Ishikawa (cell line): ENCODE results near the gene TAGLN.

Experiments used
- CEBPB ChIP-seq: IDR thresholded peaks from 2 replicates; pipeline ENCODE4 v1.6.1; 2012
- MAX ChIP-seq: IDR thresholded peaks from 2 replicates; pipeline ENCODE4 v1.6.1; 2012
- REST ChIP-seq: IDR thresholded peaks from 2 replicates; pipeline ENCODE4 v1.6.1; 2012; ENCODE audit warnings: low read depth, mild to moderate bottlenecking
- TCF12 ChIP-seq: IDR thresholded peaks from 2 replicates; pipeline ENCODE4 v1.6.1; 2012; ENCODE audit warnings: low read depth
- USF1 ChIP-seq: IDR thresholded peaks from 2 replicates; pipeline ENCODE4 v1.6.1; 2012
- ZBTB7A ChIP-seq: IDR thresholded peaks from 2 replicates; pipeline ENCODE4 v1.6.1; 2012; ENCODE audit warnings: low read depth

GRCh38 chr11:117203069-117203407, 3.9 kb downstream of the TAGLN start:
- TF ChIP-seq MAX (no peak), REST (no peak), TCF12 (no peak), ZBTB7A (no peak), USF1 (no peak), CEBPB (no peak)
